ENCODE data around the gene MRPS10. TPM values are rescaled to one million over a fixed set of nuclear protein-coding genes. Genes with fewer than 3 reads are reported as not detected.

MRPS10 gene
- total RNA-seq, 1 donor from 2014 or later = 32.1 TPM

Other genes starting within 250 kb of the MRPS10 start
- 13.6 and 14.8 TPM in 2 replicates for gene TAF8, start 167.3 kb downstream of the MRPS10 start, total RNA-seq
- gene C6orf132, start 75.2 kb downstream of the MRPS10 start, total RNA-seq = 3.3 and 5.3 TPM in 2 replicates
- 0.45 and 0.79 TPM in 2 replicates for gene GUCA1A, start 44.5 kb downstream of the MRPS10 start, total RNA-seq
- gene GUCA1B, start 22.9 kb downstream of the MRPS10 start, total RNA-seq = 2.0 and 2.3 TPM in 2 replicates
- gene TRERF1, start 234.1 kb upstream of the MRPS10 start, total RNA-seq = 7.7 and 8.6 TPM in 2 replicates

Data from astrocyte (in vitro differentiated cells and primary cell).